Thyroid gland (tissue), 4 donors: ENCODE results near the gene SUCLG1. TPM values are rescaled to one million over a fixed set of nuclear protein-coding genes. Genes with fewer than 3 reads are reported as not detected.

Experiments
- DNase-seq, 2 donors: peaks; one replicate each; pipeline ENCODE4 v3.0.0-alpha.2; 2019
- H3K27ac ChIP-seq, 3 donors: fragments of 200-600 bp; sonication (generic); 1 replicate in 2 of 3; 2 replicates in 1 of 3; pipeline ENCODE4 v1.5.1; 2016 to 2019; ENCODE audit warnings: mild to moderate bottlenecking in 1 of 3, moderate library complexity in 1 of 3
- H3K27me3 ChIP-seq: fragments of 200-600 bp; sonication (generic); one replicate; pipeline ENCODE4 v1.5.1; 2019
- H3K36me3 ChIP-seq, 2 donors: fragments of 200-600 bp; sonication (generic); one replicate each; pipeline ENCODE4 v1.5.1; 2016 to 2019
- H3K4me1 ChIP-seq, 2 donors: fragments of 200-600 bp; sonication (generic); one replicate each; pipeline ENCODE4 v1.5.1; 2017 to 2019
- H3K4me3 ChIP-seq, 3 donors: fragments of 200-600 bp; sonication (generic); replicated peaks in 1 of 3; 1 replicate in 2 of 3; 2 replicates in 1 of 3; pipeline ENCODE4 v1.5.1; 2016; ENCODE audit warnings: mild to moderate bottlenecking in 1 of 3
- H3K9me3 ChIP-seq: fragments of 200-600 bp; sonication (generic); one replicate; pipeline ENCODE4 v1.5.1; 2017
- CTCF ChIP-seq, 6 experiments: fragments of 200-600 bp in 3 of 6; fragments of 450-650 bp in 3 of 6; sonication (generic) in 3 of 6; IDR thresholded peaks; one replicate each; pipeline ENCODE4 v1.5.1; 2016 to 2019; ENCODE audit warnings: antibody characterized with exemption in 6 of 6, mild to moderate bottlenecking in 2 of 6, inconsistent platforms in 1 of 6, moderate library complexity in 1 of 6
- POLR2A ChIP-seq, 2 donors: fragments of 450-650 bp; IDR thresholded peaks; one replicate each; pipeline ENCODE4 v1.6.1; 2017; ENCODE audit warnings: antibody characterized with exemption in 2 of 2, mild to moderate bottlenecking in 2 of 2, moderate library complexity in 1 of 2
- WGBS, 2 donors: methylation state at CpG; one replicate each; pipeline ENCODE4 v1.1.5; 2017; 5-methylcytosine and 5-hydroxymethylcytosine counted together
- intact Hi-C: fragments of 100-400 bp; cut with DNase I; formaldehyde crosslinking; loops from one replicate; pipeline ENCODE4 v1.15.1; 2023
- total RNA-seq, 4 donors: library from RNA; depleted of rRNA; stranded (reverse); fragments of >200 nt; gene quantifications; one replicate each; pipeline ENCODE4 v1.2.3, GENCODE V29; 2016

The SUCLG1 gene
- total RNA-seq, 4 donors from 2014 or later = 109 to 169 (median 139) TPM

- H3K36me3 ChIP-seq = no peaks in the 10 kb centered on the region
- no peak for TF ChIP-seq CTCF (IDR thresholded peaks at IDR 0.05)
- TF ChIP-seq POLR2A (IDR thresholded peaks at IDR 0.05) = no peak
- no peaks in the 10 kb centered on the region for H3K9me3 ChIP-seq
- H3K4me1 ChIP-seq = peaks cover 4 to 5% of the 10 kb centered on the region in 2 donors
- H3K27ac ChIP-seq = no peak overlapping the region
- intact Hi-C loops = no loop called here
- no peak for DNase-seq
- WGBS, 2 donors = 96 to 100% methylated on average over 1 of the region's 1 CpG
- no peaks in the 10 kb centered on the region for H3K27me3 ChIP-seq
- no peak overlapping the region for H3K4me3 ChIP-seq
Measured at GRCh38 chr2:84467389-84467788, 8.3 kb upstream of the SUCLG1 start.

DNA sequence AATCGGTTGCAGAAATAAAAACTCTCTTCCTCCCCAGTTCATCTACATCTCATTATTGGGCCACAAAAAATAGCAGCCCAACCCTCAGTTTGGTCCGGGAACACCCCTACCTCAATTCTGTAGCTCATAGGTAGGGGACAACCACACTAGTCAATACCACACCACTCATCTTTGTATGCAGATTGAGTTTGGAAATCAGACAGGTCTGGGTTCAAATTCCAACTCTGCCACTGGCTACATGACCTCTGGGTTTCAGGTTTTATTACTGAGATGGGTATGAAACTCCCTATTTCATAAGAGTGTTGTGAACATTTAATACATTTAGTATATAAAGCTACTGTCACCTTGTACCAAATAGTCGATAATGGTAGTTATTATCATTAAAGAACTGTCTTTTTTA, 2.2 kb upstream of the SUCLG1 start:
- H3K4me1 ChIP-seq = peaks cover 14 to 27% of the 10 kb centered on the region in 2 donors
- TF ChIP-seq CTCF (IDR thresholded peaks at IDR 0.05) (no peak), POLR2A (IDR thresholded peaks at IDR 0.05) (no peak)
- H3K27ac ChIP-seq = no peak overlapping the region
- H3K27me3 ChIP-seq = no peaks in the 10 kb centered on the region
- H3K9me3 ChIP-seq = no peaks in the 10 kb centered on the region
- WGBS, 2 donors = 95 to 97% methylated on average over 3 of the region's 3 CpGs
- DNase-seq = no peak
- intact Hi-C loops = no loop called here
- H3K4me3 ChIP-seq = no peak overlapping the region
- no peaks in the 10 kb centered on the region for H3K36me3 ChIP-seq

DNA sequence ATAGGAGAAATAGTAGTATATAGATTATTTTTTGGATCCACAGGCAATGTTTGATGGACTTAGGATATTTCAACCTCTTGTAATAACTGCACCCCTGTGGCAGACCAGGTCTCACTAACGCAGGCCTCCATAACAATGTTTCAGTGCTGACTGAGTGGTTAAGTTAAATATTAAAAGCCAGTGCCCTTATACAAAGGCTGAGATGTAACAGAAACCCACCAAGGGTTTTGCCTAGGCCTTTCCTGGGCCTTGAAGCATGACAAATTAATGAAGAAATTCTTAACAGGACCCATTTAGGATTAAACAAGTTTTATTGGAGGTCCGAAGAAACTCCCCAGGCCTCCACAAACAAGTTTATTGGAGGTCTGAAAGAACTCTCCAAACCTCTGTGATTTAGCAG, 1.6 kb upstream of the SUCLG1 start:
- DNase-seq = no peak
- 93 to 98% methylated on average over 2 of the region's 2 CpGs for WGBS, 2 donors
- no peak overlapping the region for H3K27ac ChIP-seq
- H3K36me3 ChIP-seq = no peaks in the 10 kb centered on the region
- intact Hi-C loops = no loop called here
- H3K9me3 ChIP-seq = no peaks in the 10 kb centered on the region
- H3K4me1 ChIP-seq = peaks cover 14 to 27% of the 10 kb centered on the region in 2 donors
- H3K27me3 ChIP-seq = no peaks in the 10 kb centered on the region
- TF ChIP-seq CTCF (IDR thresholded peaks at IDR 0.05) (no peak), POLR2A (IDR thresholded peaks at IDR 0.05) (no peak)
- H3K4me3 ChIP-seq = no peak overlapping the region

DNA sequence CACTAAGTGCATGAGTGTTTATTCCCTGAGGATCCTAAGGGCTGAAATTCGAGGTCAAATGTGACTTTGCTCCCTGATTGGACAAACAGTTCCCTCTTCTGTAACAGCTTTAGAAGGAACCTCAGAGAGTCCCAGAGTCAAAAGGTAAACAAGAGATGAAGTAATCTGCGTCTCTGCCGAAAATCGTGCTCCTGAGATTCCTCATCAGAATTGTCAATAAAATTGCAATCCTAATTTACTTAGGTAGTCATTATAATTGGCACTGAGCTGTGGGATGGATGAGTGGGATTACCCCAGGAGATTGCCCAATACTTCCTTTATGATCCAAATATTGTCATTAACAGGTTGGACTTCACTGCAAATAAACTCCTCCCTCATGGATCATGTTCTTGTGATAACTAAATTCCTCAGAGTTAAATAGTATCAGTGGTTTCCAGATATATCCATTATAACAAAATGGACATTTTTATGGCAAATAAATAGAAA, 907 bp upstream of the SUCLG1 start:
- no peaks in the 10 kb centered on the region for H3K9me3 ChIP-seq
- DNase-seq = no peak
- no peak overlapping the region for H3K27ac ChIP-seq
- 8 to 14% methylated on average over 4 of the region's 4 CpGs for WGBS, 2 donors
- TF ChIP-seq CTCF (IDR thresholded peaks at IDR 0.05) = no peak
- TF ChIP-seq POLR2A (IDR thresholded peaks at IDR 0.05) = no peak
- intact Hi-C loops = no loop called here
- peak overlapping the region; percentile 79 to 92 (median 91) for H3K4me3 ChIP-seq
- H3K27me3 ChIP-seq = no peaks in the 10 kb centered on the region
- H3K36me3 ChIP-seq = no peaks in the 10 kb centered on the region
- peaks cover 14 to 27% of the 10 kb centered on the region in 2 donors for H3K4me1 ChIP-seq

DNA sequence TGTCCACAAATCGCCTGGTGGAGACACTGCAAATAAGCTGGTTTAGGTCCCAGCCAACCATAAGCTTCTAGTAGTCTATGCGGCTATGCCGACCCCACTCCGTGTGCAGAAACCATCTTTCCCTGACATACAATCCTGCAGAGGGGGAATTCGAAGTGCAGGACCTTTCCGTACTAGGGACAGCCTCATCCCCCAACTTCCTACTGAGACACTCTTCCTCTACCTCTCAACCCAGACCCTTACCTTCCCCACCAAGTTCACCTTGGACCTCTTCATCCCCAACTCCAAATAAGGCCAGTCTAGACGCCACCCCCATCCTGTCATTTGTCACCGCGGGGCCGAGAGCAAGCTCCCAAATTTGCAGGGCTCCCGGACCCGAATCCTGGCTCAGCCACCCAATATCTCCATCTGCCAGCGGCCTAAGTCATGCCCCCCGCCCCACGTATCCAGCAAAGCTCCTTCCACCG, 496 bp downstream of the SUCLG1 start:
- no peaks in the 10 kb centered on the region for H3K36me3 ChIP-seq
- intact Hi-C loops = no loop called here
- H3K4me1 ChIP-seq = peaks cover 19 to 31% of the 10 kb centered on the region in 2 donors

More for the DNA sequence above, 496 bp downstream of the SUCLG1 start:
- Histone ChIP-seq H3K27ac (peak overlapping the region; percentile 87 to 92 (median 90)), H3K9me3 (no peaks in the 10 kb centered on the region), H3K27me3 (no peaks in the 10 kb centered on the region), H3K4me3 (peak overlapping the region; percentile 79 to 92 (median 91))
- no peak for TF ChIP-seq CTCF (IDR thresholded peaks at IDR 0.05)
- TF ChIP-seq POLR2A (IDR thresholded peaks at IDR 0.05) = no peak
- 1% methylated on average over 16 of the region's 16 CpGs for WGBS, 2 donors
- peak; percentile 20 to 37 for DNase-seq
